ENCODE results near the gene OTOGL.

- TF ChIP-seq MEF2A (IDR thresholded peaks at IDR 0.05; ENCODE audit: borderline replicate concordance, low read depth): no peak
- TF ChIP-seq, protein P1, sequence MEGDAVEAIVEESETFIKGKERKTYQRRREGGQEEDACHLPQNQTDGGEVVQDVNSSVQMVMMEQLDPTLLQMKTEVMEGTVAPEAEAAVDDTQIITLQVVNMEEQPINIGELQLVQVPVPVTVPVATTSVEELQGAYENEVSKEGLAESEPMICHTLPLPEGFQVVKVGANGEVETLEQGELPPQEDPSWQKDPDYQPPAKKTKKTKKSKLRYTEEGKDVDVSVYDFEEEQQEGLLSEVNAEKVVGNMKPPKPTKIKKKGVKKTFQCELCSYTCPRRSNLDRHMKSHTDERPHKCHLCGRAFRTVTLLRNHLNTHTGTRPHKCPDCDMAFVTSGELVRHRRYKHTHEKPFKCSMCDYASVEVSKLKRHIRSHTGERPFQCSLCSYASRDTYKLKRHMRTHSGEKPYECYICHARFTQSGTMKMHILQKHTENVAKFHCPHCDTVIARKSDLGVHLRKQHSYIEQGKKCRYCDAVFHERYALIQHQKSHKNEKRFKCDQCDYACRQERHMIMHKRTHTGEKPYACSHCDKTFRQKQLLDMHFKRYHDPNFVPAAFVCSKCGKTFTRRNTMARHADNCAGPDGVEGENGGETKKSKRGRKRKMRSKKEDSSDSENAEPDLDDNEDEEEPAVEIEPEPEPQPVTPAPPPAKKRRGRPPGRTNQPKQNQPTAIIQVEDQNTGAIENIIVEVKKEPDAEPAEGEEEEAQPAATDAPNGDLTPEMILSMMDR (IDR thresholded peaks at IDR 0.05): no peak
- no peak for TF ChIP-seq SIN3A (IDR thresholded peaks at IDR 0.05; ENCODE audit: borderline replicate concordance, low read depth, low read length)
- TF ChIP-seq RCOR1 (IDR thresholded peaks at IDR 0.05; ENCODE audit: low read length): no peak
- TF ChIP-seq MAX (IDR thresholded peaks at IDR 0.05; ENCODE audit: low read depth): no peak
- TF ChIP-seq YY1 (IDR thresholded peaks at IDR 0.05; ENCODE audit: low read depth): no peak
- no peak for TF ChIP-seq POLR2AphosphoS5 (IDR thresholded peaks at IDR 0.05; ENCODE audit: low read depth, low read length)
- TF ChIP-seq EP300 (IDR thresholded peaks at IDR 0.05; ENCODE audit: borderline replicate concordance in 1 of 2, low read depth in 1 of 2, low read length in 1 of 2): no peak
- no peak for TF ChIP-seq TAF1 (IDR thresholded peaks at IDR 0.05; ENCODE audit: borderline replicate concordance, low read depth, low read length)
- no peak for TF ChIP-seq GABPA (IDR thresholded peaks at IDR 0.05; ENCODE audit: low read depth)
- TF ChIP-seq CHD2 (IDR thresholded peaks at IDR 0.05; ENCODE audit: low read length, partially characterized antibody): no peak
These were observed 1.8 kb downstream of the OTOGL start for GRCh38 chr12:80101126-80101525.
